ENCODE measurements around the gene ZRANB1.

DNA sequence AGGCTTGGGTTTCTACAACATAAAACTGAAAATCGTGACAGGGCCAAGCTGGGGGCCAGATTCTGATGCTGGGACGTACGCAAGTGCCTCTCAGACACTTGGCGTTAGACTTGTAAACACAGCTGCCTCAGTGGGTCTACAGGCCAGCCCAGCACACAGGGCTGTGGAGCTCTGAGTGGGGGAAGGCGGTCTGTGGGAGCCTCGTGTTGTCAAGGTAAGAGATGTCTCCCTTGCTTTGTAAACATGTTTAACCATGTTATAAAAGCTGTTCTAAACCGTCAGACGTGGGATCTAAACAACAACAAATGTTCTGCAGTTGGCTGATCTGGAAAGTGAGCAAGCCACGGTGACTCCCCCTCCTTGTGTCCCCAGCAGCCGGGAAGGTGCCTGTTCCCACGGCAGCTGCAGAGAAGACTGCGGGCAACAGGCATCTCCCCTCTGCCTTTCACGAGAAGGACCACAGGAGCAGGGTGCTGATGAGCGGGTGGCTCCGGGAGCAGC lies 67.8 kb downstream of the ZRANB1 start:
- TF ChIP-seq MXI1 (IDR thresholded peaks at IDR 0.05; ENCODE audit: borderline replicate concordance, low read depth, low read length) (no peak), FOS (IDR thresholded peaks at IDR 0.05; ENCODE audit: low read depth, low read length) (no peak), POLR2A (IDR thresholded peaks at IDR 0.05; ENCODE audit: low read depth, low read length) (no peak), RAD21 (IDR thresholded peaks at IDR 0.05; ENCODE audit: low read length) (no peak), SMC3 (IDR thresholded peaks at IDR 0.05; ENCODE audit: low read depth, low read length) (no peak), BHLHE40 (IDR thresholded peaks at IDR 0.05; ENCODE audit: low read depth, low read length) (no peak), CEBPB (IDR thresholded peaks at IDR 0.05; ENCODE audit: low read depth, low read length) (no peak)
- TF ChIP-seq, protein P1, sequence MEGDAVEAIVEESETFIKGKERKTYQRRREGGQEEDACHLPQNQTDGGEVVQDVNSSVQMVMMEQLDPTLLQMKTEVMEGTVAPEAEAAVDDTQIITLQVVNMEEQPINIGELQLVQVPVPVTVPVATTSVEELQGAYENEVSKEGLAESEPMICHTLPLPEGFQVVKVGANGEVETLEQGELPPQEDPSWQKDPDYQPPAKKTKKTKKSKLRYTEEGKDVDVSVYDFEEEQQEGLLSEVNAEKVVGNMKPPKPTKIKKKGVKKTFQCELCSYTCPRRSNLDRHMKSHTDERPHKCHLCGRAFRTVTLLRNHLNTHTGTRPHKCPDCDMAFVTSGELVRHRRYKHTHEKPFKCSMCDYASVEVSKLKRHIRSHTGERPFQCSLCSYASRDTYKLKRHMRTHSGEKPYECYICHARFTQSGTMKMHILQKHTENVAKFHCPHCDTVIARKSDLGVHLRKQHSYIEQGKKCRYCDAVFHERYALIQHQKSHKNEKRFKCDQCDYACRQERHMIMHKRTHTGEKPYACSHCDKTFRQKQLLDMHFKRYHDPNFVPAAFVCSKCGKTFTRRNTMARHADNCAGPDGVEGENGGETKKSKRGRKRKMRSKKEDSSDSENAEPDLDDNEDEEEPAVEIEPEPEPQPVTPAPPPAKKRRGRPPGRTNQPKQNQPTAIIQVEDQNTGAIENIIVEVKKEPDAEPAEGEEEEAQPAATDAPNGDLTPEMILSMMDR (conservative IDR thresholded peaks at IDR 0.05; ENCODE audit: low read depth, low read length), result no peak
- TF ChIP-seq, protein P2, sequence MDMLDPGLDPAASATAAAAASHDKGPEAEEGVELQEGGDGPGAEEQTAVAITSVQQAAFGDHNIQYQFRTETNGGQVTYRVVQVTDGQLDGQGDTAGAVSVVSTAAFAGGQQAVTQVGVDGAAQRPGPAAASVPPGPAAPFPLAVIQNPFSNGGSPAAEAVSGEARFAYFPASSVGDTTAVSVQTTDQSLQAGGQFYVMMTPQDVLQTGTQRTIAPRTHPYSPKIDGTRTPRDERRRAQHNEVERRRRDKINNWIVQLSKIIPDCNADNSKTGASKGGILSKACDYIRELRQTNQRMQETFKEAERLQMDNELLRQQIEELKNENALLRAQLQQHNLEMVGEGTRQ (IDR thresholded peaks at IDR 0.05; ENCODE audit: low read depth, low read length), result no peak

Data from IMR-90 (cell line).